HepG2 (cell line): ENCODE measurements around the gene NISCH. TPM values are rescaled to one million over a fixed set of nuclear protein-coding genes. Genes with fewer than 3 reads are reported as not detected.

Source experiments
- GATAD2A ChIP-seq: IDR thresholded peaks from 2 replicates; pipeline ENCODE4 v1.6.1; 2016
- HDAC1 ChIP-seq: sonication (generic); formaldehyde crosslinking; IDR thresholded peaks from 2 replicates; pipeline ENCODE4 v1.5.1; 2020; ENCODE audit warnings: mild to moderate bottlenecking, missing genetic modification reagents
- KLF9 ChIP-seq: IDR thresholded peaks from 2 replicates; pipeline ENCODE4 v1.6.1; 2016; ENCODE audit warnings: low read depth
- LCORL ChIP-seq, 2 experiments: fragments of 450-650 bp in 1 of 2; sonication (generic) in 1 of 2; formaldehyde crosslinking in 1 of 2; IDR thresholded peaks; 2 replicates each; pipeline versions ENCODE4 v1.5.0 to v1.6.1; 2017 to 2020; ENCODE audit warnings: antibody characterized with exemption in 1 of 2, missing genetic modification reagents in 1 of 2
- LRRFIP1 ChIP-seq: sonication (generic); formaldehyde crosslinking; conservative IDR thresholded peaks from 2 replicates; pipeline ENCODE4 v1.4.0; 2020; ENCODE audit warnings: missing genetic modification reagents
- MXD1 ChIP-seq: sonication (generic); formaldehyde crosslinking; IDR thresholded peaks from 2 replicates; pipeline ENCODE4 v1.4.0; 2020; ENCODE audit warnings: mild to moderate bottlenecking, missing genetic modification reagents
- NFE2L1 ChIP-seq: sonication (generic); formaldehyde crosslinking; IDR thresholded peaks from 2 replicates; pipeline ENCODE4 v1.4.0; 2020; ENCODE audit warnings: missing genetic modification reagents, mild to moderate bottlenecking, borderline replicate concordance
- SMAD9 ChIP-seq: sonication (generic); formaldehyde crosslinking; IDR thresholded peaks from 2 replicates; pipeline ENCODE4 v1.5.1; 2020; ENCODE audit warnings: mild to moderate bottlenecking, missing genetic modification reagents
- SMC3 ChIP-seq: IDR thresholded peaks from 2 replicates; pipeline ENCODE4 v1.6.1; 2011; ENCODE audit warnings: low read length, improper control_type of control experiment
- SP5 ChIP-seq: IDR thresholded peaks from 2 replicates; pipeline ENCODE4 v1.6.1; 2016; ENCODE audit warnings: low read depth, borderline replicate concordance
- TEAD2 ChIP-seq: sonication (generic); formaldehyde crosslinking; IDR thresholded peaks from 2 replicates; pipeline ENCODE4 v1.9.0; 2021; ENCODE audit warnings: missing genetic modification reagents
- XRCC5 ChIP-seq: fragments of 200-400 bp; formaldehyde crosslinking; optimal IDR thresholded peaks from 2 replicates; pipeline ENCODE3; 2017; ENCODE audit warnings: mild to moderate bottlenecking, low read length
- YEATS4 ChIP-seq: sonication (generic); formaldehyde crosslinking; IDR thresholded peaks from 2 replicates; pipeline ENCODE4 v1.4.0; 2020; ENCODE audit warnings: missing genetic modification reagents, borderline replicate concordance
- ZNF143 ChIP-seq: sonication (generic); formaldehyde crosslinking; IDR thresholded peaks from 2 replicates; pipeline ENCODE4 v1.4.0; 2020; ENCODE audit warnings: missing genetic modification reagents
- ZNF709 ChIP-seq: sonication (generic); formaldehyde crosslinking; IDR thresholded peaks from 2 replicates; pipeline ENCODE4 v1.5.0; 2020; ENCODE audit warnings: mild to moderate bottlenecking, missing genetic modification reagents
- polyA plus RNA-seq, 8 experiments: library from polyadenylated mRNA; depleted of rRNA in 3 of 8; stranded (reverse) in 7 of 8; unstranded in 1 of 8; fragments of >200 nt; fragmentation: Illumina TruSeq in 4 of 8; extraction: Trizol in 4 of 8; gene quantifications; 2 replicates each; pipeline versions ENCODE4 v1.2.1 to v1.2.3, GENCODE V29; 2011 to 2016; ENCODE audit warnings: low read depth in 4 of 8, missing spikeins in 1 of 8, mixed read lengths in 1 of 8; ENCODE audit not compliant: insufficient read depth in 1 of 8
- total RNA-seq, 5 experiments: library from RNA; depleted of rRNA; stranded (reverse); fragments of >200 nt; fragmentation: Illumina TruSeq; extraction: Trizol; gene quantifications; 2 replicates each; pipeline ENCODE4 v1.2.3, GENCODE V29; 2016; ENCODE audit warnings: low read depth in 1 of 5
- TF ChIP-seq, protein P1 (sequence below): sonication (generic); formaldehyde crosslinking; IDR thresholded peaks from 2 replicates; pipeline ENCODE4 v1.4.0; 2020; ENCODE audit warnings: missing genetic modification reagents, mild to moderate bottlenecking, borderline replicate concordance
- TF ChIP-seq, protein P2 (sequence below): IDR thresholded peaks from 2 replicates; pipeline ENCODE4 v1.6.1; 2016
- TF ChIP-seq, protein P3 (sequence below): sonication (generic); formaldehyde crosslinking; IDR thresholded peaks from 2 replicates; pipeline ENCODE4 v1.4.0; 2020; ENCODE audit warnings: mild to moderate bottlenecking, low read depth, missing genetic modification reagents

NISCH gene
- total and polyA plus RNA-seq, 2 of the 13 experiments (the other 11 are each of a cell fraction or from before 2014, with no cell fraction given), result 27.0 to 47.6 TPM

DNA sequence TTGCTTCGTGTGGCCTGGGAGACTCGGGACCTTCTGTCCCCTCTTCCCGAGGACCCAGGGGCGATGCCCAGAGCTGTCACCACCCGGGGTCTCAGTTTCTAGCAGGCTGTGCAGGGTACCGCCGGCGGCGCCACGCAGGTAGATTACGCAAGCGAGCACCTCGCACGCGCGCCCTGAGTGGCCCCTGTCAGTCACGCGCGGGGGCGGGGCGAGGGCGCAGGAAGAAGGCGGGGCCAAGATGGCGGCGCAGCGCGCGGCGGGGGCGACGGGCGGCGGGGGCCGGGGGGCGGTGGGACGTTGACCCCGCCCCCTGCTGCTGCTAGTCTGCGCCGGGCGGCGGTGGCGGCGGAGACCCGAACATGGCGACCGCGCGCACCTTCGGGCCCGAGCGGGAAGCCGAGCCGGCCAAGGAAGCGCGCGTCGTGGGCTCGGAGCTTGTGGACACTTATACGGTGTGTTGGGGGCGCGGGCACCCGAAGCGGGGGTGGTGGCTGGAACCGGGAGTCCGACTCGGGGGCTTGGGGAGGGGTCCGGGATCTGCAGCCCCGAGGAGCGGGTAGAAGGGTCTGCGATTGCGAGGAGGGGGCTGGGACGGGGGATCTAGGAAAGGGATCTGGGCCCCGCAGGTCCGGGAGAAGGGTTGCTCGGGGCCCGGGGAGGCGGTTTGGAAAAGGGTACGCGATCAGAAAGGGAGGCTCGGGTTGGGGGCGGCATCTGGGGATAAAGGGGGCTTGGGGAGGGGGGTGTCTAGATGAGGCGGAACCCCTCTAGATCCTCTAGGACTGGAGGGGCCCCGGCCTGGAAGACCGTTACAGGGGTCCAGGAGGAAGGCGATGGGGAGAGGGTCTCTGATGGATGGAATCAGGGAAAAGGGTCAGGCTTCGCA lies at the start of gene NISCH (continued):
- no peak for TF ChIP-seq SMC3
- no peak for TF ChIP-seq LCORL (IDR thresholded peaks at IDR 0.05)
- TF ChIP-seq LCORL (CRISPR knock-in tag; IDR thresholded peaks at IDR 0.05), result peak; percentile 50; the same call in 1 of the 2 replicates
- TF ChIP-seq KLF9 (CRISPR knock-in tag), result no peak
- TF ChIP-seq SP5 (CRISPR knock-in tag), result peak; percentile 89
- no peak for TF ChIP-seq NFE2L1 (CRISPR knock-in tag)
- peak; percentile 62 for TF ChIP-seq XRCC5
- TF ChIP-seq, protein P1, sequence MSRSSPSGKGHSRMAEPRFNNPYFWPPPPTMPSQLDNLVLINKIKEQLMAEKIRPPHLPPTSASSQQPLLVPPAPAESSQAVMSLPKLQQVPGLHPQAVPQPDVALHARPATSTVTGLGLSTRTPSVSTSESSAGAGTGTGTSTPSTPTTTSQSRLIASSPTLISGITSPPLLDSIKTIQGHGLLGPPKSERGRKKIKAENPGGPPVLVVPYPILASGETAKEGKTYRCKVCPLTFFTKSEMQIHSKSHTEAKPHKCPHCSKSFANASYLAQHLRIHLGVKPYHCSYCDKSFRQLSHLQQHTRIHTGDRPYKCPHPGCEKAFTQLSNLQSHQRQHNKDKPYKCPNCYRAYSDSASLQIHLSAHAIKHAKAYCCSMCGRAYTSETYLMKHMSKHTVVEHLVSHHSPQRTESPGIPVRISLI (CRISPR knock-in tag), result no peak
- 0 out of 2 replicates have a peak, but pooled peaks have one; percentile 43 for TF ChIP-seq ZNF709 (CRISPR knock-in tag)
- TF ChIP-seq GATAD2A (CRISPR knock-in tag), result peak; percentile 71
- TF ChIP-seq, protein P2, sequence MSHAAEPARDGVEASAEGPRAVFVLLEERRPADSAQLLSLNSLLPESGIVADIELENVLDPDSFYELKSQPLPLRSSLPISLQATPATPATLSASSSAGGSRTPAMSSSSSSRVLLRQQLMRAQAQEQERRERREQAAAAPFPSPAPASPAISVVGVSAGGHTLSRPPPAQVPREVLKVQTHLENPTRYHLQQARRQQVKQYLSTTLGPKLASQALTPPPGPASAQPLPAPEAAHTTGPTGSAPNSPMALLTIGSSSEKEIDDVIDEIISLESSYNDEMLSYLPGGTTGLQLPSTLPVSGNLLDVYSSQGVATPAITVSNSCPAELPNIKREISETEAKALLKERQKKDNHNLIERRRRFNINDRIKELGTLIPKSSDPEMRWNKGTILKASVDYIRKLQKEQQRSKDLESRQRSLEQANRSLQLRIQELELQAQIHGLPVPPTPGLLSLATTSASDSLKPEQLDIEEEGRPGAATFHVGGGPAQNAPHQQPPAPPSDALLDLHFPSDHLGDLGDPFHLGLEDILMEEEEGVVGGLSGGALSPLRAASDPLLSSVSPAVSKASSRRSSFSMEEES (CRISPR knock-in tag), result peak; percentile 85
- no peak for TF ChIP-seq TEAD2 (CRISPR knock-in tag)
- TF ChIP-seq SMAD9 (CRISPR knock-in tag), result no peak
- TF ChIP-seq MXD1 (CRISPR knock-in tag), result peak; percentile 68
- TF ChIP-seq, protein P3, sequence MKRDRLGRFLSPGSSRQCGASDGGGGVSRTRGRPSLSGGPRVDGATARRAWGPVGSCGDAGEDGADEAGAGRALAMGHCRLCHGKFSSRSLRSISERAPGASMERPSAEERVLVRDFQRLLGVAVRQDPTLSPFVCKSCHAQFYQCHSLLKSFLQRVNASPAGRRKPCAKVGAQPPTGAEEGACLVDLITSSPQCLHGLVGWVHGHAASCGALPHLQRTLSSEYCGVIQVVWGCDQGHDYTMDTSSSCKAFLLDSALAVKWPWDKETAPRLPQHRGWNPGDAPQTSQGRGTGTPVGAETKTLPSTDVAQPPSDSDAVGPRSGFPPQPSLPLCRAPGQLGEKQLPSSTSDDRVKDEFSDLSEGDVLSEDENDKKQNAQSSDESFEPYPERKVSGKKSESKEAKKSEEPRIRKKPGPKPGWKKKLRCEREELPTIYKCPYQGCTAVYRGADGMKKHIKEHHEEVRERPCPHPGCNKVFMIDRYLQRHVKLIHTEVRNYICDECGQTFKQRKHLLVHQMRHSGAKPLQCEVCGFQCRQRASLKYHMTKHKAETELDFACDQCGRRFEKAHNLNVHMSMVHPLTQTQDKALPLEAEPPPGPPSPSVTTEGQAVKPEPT (CRISPR knock-in tag), result no peak
- peak; percentile 90 for TF ChIP-seq HDAC1
- peak; percentile 60; the same call in 1 of the 2 replicates for TF ChIP-seq YEATS4 (CRISPR knock-in tag)
- TF ChIP-seq ZNF143 (CRISPR knock-in tag), result no peak
- no peak for TF ChIP-seq LRRFIP1
